ENCODE measurements around the gene ZNF488.

ZNF488 gene

DNA sequence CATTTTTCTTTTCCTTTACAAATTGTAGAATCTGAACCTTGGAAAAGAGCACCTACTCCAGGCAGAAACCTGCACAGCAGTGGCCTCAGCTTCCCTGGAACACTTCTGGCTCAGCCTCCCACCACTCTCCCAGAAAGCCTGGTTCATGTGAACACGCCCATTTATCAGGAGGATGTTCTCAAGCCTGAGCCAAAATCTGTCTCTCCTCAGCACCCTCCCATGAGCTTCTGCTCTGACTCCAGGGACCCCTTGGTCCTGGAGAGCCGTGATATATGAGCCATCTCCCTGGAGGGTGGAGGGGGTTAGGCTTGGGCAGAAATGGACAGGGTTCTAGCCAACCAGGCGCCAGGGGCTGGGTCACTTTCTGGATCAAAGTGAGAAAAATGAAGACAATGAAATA lies 51.7 kb downstream of the ZNF488 start:
- DNase-seq (ENCODE audit: low read depth in 2 of 2, low spot score in 1 of 2), result no peak

DNA sequence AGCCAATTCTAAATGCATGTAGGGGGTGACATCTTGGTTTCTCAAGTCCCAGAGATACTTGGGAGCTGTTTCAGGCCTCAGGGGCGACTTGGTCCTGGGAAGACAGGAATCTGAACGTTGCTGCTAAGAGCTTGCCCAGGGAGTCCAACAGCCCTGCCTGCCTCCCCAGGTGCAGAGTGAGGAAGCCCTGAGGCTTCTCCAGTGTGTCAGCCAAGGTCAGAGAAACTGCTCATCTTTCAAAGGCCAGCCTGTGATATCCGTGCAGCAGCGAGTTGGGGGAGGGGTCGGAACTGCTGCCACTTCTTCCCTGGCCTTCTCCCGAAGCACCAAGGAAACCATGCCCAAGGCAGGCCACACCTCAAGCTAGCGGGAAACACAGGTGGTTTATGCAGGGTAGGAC lies 52.1 kb downstream of the ZNF488 start:
- DNase-seq (ENCODE audit: low read depth in 2 of 2, low spot score in 1 of 2), result no peak

DNA sequence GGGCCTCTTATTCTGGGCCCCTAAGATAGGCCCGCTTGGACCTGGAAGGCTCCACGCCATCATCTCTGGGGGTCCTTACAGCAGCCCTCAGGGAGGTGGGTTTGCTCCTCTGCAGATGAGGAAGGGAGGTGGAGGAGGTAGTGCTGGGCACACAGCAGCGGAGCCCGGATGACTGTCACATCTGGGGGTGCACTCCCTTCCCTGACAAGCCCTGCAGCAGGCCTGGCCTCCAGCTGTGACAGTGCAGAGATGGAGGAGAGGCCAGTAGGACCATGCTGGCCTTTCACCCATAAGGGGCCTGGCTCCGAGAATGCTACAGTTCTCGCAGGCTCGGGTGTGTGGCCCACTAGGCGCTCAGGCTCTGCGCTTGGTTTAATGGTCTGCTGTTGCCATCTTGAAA lies 52.6 kb downstream of the ZNF488 start:
- no peak for DNase-seq (ENCODE audit: low read depth in 2 of 2, low spot score in 1 of 2)

DNA sequence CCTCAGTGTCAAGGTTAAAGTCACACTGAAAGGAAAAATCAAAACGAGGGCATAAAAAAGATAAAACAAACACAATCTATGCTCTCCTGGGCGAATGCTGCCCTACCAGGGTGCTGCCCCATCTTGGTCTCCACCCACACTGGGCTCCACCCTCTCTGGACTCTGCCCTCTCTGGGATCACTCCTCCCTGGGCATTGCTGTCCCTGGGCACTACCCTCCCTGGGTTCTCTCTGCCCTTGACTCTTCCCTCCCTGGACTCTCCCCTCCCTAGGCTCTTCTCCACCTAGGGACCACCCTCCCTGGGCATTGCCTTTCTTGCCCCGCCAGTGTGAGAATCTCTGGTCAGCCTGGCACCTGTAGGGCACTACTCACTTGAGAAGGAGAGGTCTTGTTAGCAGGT lies 53.3 kb downstream of the ZNF488 start:
- no peak for DNase-seq (ENCODE audit: low read depth in 2 of 2, low spot score in 1 of 2)

DNA sequence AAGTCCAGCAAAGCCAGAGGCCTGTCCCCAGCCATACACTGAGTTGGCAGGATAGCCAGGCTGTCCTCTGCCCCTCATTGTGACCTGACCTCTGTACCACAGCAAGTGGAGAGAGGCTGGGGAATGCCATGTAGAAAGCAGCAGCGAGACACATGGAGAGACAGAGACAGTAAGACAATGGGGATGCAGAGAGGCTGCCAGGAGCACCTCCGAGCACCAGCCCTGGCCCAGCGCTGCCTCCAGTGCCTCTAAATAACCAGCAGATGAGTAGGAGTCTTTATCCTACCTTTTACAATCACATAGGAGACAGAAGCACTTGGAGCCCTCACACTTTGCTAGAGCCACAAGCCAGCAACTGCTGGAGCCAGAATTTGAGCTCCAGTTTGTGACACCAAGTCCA lies 53.7 kb downstream of the ZNF488 start:
- no peak for DNase-seq (ENCODE audit: low read depth in 2 of 2, low spot score in 1 of 2)

DNA sequence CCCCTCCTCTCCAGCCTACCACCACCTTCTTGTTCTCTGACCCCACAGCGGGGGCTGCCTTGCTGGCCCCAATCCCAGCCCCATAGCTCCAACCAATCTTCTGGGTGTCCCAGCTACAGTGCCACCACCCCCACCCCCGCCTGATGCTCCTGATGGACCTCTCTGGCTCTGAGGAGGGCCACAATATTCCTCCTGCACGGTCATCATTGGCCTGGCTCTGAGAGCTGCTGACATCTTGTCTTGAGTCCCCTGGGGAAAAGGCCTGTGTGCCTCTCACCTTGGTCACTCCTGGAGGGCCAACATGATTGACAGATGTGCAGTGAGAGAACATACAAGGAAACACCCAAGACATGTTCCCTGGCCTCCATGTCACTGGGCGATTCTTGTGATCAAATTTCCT lies 54.2 kb downstream of the ZNF488 start:
- no peak for DNase-seq (ENCODE audit: low read depth in 2 of 2, low spot score in 1 of 2)

DNA sequence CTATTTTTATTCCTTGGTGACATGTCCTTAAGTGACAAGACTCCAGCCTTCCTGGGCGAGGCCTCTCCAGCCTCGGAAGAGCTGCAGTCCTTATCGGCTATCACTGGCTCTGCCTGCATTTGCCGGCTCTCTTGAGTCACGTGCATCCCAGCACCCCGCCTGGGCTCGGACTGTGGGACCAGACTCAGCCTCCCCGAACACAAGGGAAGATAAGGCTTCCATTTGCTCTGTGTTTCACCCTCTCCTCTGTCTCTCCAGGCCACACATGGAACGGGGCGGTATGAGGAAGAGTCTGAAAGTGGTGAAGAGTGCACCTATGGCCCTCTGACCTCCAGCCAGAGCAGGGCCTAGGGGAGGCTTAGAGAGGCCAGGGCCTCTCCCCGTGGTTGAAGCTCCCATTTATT lies 57.2 kb downstream of the ZNF488 start:
- no peak for DNase-seq (ENCODE audit: low read depth in 2 of 2, low spot score in 1 of 2)

DNA sequence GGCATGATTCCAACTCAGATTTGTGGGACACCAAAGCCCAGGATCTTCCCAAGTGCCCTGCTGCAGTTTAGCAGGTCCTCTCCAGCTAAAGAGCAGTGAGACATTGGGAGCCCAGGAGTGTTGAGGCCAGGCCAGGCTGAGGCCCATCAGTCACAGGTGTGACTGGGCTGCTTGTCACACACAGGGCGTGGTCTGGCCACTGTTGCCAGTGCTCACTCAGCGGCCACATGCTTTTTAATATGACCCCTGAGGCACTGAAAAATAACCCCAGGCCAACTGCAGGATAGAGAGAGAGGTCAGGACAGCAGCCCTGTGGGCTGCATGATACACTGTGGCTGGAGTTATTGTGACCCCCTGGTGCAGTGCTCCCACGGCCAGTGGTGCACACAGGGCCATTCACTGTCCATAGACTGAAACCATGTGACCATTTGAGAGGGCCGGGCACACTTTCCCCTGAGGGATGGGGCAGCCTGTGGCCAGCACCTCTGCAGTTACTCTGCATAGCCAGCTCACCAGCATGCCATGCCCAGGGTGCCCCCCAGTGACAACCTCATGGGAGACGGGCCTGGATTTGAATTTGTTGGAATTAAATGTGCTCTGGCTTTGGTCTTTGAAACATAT lies 57.7 kb downstream of the ZNF488 start:
- DNase-seq (ENCODE audit: low read depth in 2 of 2, low spot score in 1 of 2), result no peak

DNA sequence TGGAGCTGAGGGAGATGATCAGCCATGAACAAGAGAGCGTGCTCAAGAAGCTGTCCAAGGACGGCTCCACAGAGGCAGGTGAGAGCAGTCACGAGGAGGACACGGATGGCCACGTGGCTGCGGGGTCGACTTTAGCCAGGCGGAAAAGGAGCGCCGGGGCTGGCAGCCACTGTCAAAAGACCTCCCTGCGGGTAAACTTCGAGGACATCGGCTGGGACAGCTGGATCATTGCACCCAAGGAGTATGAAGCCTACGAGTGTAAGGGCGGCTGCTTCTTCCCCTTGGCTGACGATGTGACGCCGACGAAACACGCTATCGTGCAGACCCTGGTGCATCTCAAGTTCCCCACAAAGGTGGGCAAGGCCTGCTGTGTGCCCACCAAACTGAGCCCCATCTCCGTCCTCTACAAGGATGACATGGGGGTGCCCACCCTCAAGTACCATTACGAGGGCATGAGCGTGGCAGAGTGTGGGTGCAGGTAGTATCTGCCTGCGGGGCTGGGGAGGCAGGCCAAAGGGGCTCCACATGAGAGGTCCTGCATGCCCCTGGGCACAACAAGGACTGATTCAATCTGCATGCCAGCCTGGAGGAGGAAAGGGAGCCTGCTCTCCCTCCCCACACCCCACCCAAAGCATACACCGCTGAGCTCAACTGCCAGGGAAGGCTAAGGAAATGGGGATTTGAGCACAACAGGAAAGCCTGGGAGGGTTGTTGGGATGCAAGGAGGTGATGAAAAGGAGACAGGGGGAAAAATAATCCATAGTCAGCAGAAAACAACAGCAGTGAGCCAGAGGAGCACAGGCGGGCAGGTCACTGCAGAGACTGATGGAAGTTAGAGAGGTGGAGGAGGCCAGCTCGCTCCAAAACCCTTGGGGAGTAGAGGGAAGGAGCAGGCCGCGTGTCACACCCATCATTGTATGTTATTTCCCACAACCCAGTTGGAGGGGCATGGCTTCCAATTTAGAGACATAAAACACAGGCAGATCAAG lies 58.5 kb downstream of the ZNF488 start:
- no peak for DNase-seq (ENCODE audit: low read depth in 2 of 2, low spot score in 1 of 2)

DNA sequence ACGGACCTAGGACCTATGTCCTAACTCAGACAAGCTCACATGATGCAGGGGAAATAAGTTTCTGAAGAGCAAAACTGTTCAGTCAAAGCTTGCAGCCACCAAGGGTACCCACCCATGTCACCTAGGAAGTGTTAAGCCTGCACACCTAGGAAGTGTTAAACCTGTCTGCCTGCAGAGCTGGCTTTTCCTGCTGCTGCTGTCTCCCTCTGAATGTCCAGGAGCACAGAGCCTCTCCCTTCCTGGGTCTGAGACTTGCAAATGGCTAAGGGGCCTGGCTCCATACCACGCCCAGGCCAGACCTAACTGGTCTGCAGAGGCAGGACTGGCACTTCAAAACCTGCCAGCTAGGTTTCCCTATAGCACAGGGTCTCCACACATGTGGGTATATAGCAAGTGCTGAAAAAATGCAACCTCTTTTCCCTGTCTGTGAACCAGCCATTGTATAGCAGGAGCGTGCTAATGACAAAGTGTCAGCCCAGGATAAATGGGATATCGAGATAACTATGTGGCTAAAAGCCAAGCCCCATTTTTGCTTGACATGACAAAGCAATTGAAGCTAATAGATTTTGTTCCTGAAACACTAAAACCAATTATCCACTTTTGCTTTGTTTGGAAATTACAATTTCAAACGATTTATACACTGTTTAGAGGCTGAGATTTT lies 60.3 kb downstream of the ZNF488 start:
- no peak for DNase-seq (ENCODE audit: low read depth in 2 of 2, low spot score in 1 of 2)

DNA sequence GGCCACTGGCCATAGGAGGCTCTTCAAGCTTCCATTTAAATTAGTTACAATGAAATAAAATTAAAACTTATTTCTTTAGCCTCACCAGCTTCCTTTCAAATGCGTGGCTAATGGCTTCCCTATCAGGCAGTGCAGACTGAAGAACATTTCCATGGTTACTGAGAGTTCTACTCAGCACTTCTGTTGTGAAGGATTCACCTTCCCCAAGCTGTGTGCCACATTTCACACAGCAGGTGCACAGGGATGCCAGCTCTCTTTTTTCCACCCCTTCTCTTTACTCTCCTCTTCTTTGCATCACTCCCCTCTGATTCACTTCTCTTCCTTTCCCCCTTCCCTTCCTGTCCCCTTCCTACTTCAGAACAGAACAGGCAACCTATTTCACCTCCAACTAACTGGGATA lies 61.0 kb downstream of the ZNF488 start:
- DNase-seq (ENCODE audit: low read depth in 2 of 2, low spot score in 1 of 2), result no peak

DNA sequence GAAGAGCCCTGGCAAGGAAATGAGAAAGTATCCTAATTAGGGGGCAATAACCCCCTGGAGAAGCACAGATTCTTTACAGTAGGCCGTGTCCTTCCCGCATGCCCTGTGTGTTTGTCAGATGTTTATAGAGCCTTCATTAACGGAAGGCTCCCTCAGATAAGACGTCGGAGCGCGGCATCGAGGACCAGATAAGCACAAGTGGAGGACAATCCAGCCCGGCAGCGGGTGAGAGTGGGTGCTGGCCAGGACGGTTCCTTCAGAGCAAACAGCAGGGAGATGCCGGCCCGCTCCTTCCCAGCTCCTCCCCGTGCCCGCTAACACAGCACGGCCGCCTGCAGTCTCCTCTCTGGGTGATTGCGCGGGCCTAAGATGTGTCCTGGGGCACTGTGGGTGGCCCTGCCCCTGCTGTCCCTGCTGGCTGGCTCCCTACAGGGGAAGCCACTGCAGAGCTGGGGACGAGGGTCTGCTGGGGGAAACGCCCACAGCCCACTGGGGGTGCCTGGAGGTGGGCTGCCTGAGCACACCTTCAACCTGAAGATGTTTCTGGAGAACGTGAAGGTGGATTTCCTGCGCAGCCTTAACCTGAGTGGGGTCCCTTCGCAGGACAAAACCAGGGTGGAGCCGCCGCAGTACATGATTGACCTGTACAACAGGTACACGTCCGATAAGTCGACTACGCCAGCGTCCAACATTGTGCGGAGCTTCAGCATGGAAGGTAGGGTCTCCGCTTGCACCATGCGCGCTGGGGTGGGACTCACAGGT lies 61.6 kb downstream of the ZNF488 start, which contains the start of gene GDF2:
Gene GDF2 (plus strand): TSS at position 155 of the 762 bp plus-strand sequence. CDS start 215 bp downstream, at position 370.
- no peak for DNase-seq (ENCODE audit: low read depth in 2 of 2, low spot score in 1 of 2)

DNA sequence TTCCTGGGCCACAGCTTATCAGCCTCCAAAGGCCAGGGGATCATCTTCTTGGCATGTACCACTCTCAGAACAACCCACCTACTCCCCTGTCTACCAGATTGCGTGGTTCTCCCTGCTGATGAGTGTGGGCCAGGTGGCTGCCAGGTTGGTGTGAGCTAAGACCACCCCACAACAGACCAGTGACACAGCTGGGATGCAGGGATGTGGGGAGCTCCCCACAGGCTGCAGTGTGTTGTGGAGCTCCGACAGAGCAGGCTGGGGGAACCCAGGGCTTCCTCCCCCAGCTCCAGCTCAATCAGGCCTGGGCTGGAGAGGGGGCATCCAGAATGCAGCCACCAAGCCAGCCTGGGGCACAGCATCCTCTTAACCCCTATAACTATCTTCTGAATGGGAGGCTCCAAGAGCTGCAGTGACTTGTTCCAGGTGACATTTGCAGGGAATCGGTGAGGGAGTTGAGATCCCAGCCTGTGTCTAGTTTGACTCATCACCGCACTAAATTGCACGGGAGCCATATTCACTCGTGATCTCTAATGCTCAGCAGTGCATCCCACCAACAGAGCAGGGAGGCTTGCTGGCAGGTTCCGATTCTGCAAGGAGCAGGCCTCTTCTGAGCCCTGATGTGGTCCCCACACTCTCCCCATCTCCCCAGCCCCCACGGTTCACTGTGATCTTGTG lies 62.4 kb downstream of the ZNF488 start:
- DNase-seq (ENCODE audit: low read depth in 2 of 2, low spot score in 1 of 2), result no peak

DNA sequence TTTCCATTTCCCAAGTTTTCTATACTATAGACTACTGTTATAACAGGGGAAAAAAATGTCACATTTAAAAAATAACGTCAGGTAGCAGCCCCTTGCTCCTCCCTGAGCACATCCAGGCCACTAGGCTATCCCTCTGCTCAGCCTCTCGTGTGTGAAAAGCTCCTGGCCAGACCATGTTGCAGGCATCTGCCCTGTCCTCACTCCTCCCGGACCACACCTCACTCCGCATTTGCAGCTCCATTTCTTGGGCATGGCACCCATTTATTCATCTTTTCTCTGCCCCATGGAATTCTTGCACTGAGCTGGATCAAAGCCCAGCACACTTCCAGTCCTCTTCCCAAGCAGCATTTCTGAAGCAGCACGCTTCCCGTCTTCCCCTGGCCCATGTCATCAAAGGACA lies 63.3 kb downstream of the ZNF488 start:
- no peak for DNase-seq (ENCODE audit: low read depth in 2 of 2, low spot score in 1 of 2)

DNA sequence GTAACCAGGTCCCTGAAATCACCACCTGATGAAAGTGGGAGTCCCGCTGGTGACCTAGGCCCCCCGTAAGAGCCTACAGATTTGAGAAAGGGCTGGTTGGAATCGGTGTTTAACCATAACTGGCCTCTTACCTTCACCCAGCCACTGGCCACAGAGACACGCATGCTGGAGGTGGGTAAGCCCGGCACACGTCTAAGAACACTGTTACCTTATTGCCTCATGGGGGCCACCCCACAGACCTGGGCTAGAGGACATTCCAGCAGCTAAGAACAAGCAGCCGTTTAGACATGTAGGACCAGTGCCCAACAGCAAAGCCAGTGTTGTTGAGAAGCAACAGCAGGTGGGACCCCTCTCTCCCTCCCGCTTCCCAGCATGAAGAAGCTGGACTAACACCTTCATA lies 64.3 kb downstream of the ZNF488 start:
- no peak for DNase-seq (ENCODE audit: low read depth in 2 of 2, low spot score in 1 of 2)

DNA sequence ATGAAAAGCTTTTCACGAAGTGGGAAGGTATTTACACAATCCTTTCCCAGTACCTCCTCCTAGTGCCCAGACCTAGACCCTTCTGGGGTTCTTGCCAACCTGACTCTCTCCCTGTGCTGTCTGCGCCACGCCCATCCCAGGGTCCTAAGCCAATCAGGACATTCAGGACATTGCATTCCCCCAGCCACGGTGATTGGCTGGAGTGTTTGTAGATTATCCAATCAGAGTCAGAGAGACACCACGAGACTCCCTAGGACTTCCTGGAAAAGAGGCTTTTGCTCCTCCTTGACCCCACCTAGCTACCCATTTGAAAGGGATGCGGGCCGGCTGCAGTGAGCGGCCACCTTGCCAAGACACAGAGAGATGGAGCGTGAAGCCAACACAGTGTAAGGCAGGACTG lies 65.4 kb downstream of the ZNF488 start:
- no peak for DNase-seq (ENCODE audit: low read depth in 2 of 2, low spot score in 1 of 2)

DNA sequence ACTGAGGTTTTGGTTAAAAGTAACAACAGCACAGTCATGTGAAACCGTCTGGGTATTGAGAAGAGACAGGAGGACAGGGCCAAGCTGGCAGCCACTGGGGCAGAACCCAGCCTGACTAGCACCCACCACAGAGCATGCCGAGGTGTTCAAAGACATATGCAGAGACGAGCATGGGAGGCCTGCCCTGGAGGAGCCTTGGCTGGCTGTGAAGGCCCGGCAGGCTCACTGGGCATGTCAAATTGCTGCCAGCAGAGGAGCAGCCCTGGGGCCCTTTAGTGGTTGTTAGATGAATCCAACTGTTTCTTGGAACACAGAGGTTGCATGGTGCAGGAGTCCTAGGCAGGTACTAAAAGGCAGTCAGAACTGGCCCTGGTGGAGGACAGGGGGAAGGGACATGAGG lies 66.8 kb downstream of the ZNF488 start:
- no peak for DNase-seq (ENCODE audit: low read depth in 2 of 2, low spot score in 1 of 2)

DNA sequence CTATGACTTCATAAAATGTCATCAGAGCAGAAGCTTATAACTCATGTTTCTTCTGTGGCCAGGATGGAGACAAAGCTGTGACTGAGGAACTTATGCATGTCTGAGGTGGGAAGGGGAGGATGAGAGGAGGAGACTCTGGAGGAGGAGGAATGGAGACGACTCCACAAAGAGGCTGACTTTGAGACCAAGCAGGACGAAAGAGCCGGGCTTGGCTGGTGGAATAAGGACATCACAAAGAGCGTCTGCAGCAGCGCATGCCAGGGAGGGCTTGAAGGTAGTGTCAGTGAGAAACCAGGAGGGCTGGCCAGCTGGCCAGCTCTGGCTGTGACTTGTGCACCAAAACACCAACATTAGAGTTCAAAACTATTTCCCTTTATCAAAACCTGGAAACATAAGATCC lies 68.0 kb downstream of the ZNF488 start:
- DNase-seq (ENCODE audit: low read depth in 2 of 2, low spot score in 1 of 2), result no peak

All from stimulated activated CD8-positive, alpha-beta memory T cell treated with anti-CD3 and anti-CD28 coated beads, Interleukin-4, amount 100 ng/mL, for 1 hour (primary cell).